Central memory CD8-positive, alpha-beta T cell (primary cell): Measurements from ENCODE around the gene NLRP1.
A peak's percentile ranks its signal among the peaks of the same experiment; 100 is the strongest.

ENCODE experiments used
- ATAC-seq: fragments of 150-1000 bp; cut with Tn5 transposase; replicated peaks from 2 replicates; pipeline ENCODE4 v1.10.0; 2022; ENCODE audit warnings: mild to moderate bottlenecking, moderate FRiP score, moderate number of reproducible peaks; ENCODE audit not compliant: poor library complexity, severe bottlenecking; ENCODE audit errors: extremely low read depth
- DNase-seq, 2 donors: peaks; one replicate each; pipeline ENCODE4 v3.0.0; 2021; ENCODE audit warnings: low spot score in 2 of 2
- H3K27ac Mint-ChIP-seq: one replicate; pipeline ENCODE4 v1.8.0; 2022; ENCODE audit warnings: low read depth, mild to moderate bottlenecking, moderate library complexity, mixed read lengths
- H3K27me3 Mint-ChIP-seq: one replicate; pipeline ENCODE4 v1.8.0; 2022; ENCODE audit warnings: mixed read lengths
- H3K36me3 Mint-ChIP-seq: one replicate; pipeline ENCODE4 v1.8.0; 2022; ENCODE audit warnings: mild to moderate bottlenecking, moderate library complexity, mixed read lengths; ENCODE audit not compliant: insufficient read depth
- H3K4me1 Mint-ChIP-seq: one replicate; pipeline ENCODE4 v1.8.0; 2022; ENCODE audit warnings: mixed read lengths
- H3K4me3 Mint-ChIP-seq: one replicate; pipeline ENCODE4 v1.8.0; 2022; ENCODE audit warnings: mild to moderate bottlenecking, moderate library complexity, mixed read lengths
- H3K9me3 Mint-ChIP-seq: one replicate; pipeline ENCODE4 v1.8.0; 2022; ENCODE audit warnings: mixed read lengths

NLRP1 gene

GRCh38 chr17:5584383-5585286 is at the start of gene NLRP1:
TSS of gene NLRP1 (minus strand) at chr17:5584509. CDS start at chr17:5583957, 552 bp downstream.
- H3K4me3 Mint-ChIP-seq = peak within 1 kb of the TSS; percentile 96
- H3K4me1 Mint-ChIP-seq = peaks cover 56% of the 10 kb centered on the region
- H3K27ac Mint-ChIP-seq = peak within 1 kb of the TSS; percentile 99
- ATAC-seq (peak; percentile 94), DNase-seq (peak; percentile 88 to 94)
- peaks cover 37% of the 10 kb centered on the region for H3K36me3 Mint-ChIP-seq
- H3K27me3 Mint-ChIP-seq = no peaks in the 10 kb centered on the region
- no peaks in the 10 kb centered on the region for H3K9me3 Mint-ChIP-seq

- no peaks in the 10 kb centered on the region for H3K4me1 Mint-ChIP-seq
- H3K36me3 Mint-ChIP-seq = no peaks in the 10 kb centered on the region
- no peak overlapping the region for H3K4me3 Mint-ChIP-seq
- ATAC-seq = no peak
- H3K27ac Mint-ChIP-seq = no peak overlapping the region
- peaks cover 53% of the 10 kb centered on the region for H3K27me3 Mint-ChIP-seq
- H3K9me3 Mint-ChIP-seq = no peaks in the 10 kb centered on the region
- DNase-seq = no peak
Observed at GRCh38 chr17:5631958-5632590, 47.8 kb upstream of the NLRP1 start.

DNA sequence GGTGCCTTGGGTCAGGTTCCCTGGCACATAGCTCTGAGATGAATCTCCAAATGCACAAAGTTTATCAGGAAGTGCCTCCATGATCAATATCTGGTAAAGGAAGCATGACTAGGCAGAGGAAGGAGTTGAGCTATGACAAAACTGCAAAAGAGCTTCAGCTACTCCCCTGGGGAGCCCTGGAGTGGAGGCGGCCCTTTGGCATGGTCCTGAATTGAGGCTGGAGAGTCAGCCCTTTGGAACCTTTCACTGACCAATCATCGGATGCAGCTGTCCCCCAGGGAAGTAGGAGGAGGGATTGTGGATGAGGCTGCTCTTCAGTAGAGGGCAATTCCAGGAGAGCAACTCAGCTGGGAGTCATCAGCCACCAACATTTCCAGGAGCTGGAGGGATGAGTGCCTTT is 46.1 kb upstream of the NLRP1 start:
- DNase-seq = no peak
- peaks cover 51% of the 10 kb centered on the region for H3K27me3 Mint-ChIP-seq

DNA sequence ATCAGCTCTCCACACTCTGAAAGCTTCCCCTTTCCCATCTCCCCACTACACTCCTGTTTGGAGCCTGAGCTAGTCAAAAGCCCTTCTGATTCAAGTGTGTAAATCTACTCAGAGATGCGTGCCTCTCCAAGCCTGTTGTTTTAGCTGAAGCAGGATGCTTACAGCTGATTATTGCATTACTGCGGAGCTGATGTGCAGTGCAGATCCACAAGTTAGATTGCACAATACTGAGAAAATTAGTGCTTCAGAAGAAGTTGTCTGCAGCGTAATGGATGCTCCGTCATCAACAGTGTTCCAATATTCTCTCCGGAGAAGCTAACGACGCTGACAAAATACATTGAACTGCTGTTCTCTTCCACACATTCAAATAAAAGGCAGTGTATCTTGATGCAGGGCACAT is 44.8 kb upstream of the NLRP1 start:
- no peak for ATAC-seq
- no peaks in the 10 kb centered on the region for H3K36me3 Mint-ChIP-seq
- no peak overlapping the region for H3K27ac Mint-ChIP-seq
- no peak for DNase-seq
- H3K27me3 Mint-ChIP-seq = peaks cover 51% of the 10 kb centered on the region
- H3K4me1 Mint-ChIP-seq = no peaks in the 10 kb centered on the region
- no peaks in the 10 kb centered on the region for H3K9me3 Mint-ChIP-seq
- no peak overlapping the region for H3K4me3 Mint-ChIP-seq

More for the DNA sequence above, 46.1 kb upstream of the NLRP1 start:
- no peaks in the 10 kb centered on the region for H3K9me3 Mint-ChIP-seq
- no peak for ATAC-seq
- no peak overlapping the region for H3K4me3 Mint-ChIP-seq
- H3K27ac Mint-ChIP-seq = no peak overlapping the region
- H3K36me3 Mint-ChIP-seq = no peaks in the 10 kb centered on the region
- H3K4me1 Mint-ChIP-seq = no peaks in the 10 kb centered on the region

DNA sequence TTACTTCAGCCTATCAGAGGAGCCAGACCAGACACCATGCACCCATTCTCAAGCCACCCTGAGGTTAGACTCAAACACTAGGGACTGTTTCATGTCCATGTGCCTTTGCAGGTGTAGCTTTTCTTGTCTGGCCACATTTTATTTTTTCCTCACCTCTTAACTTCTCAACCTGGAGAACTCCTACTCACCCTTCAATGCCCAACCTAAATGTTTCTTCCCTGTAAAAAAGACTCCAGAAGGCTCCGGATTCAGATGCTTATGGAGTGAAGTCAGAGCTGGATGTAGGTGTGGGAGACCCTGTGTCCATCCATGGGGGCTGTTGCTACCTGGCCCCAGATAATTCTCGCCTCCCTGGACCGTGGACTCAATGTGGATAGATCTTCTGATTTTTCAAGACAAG is 44.0 kb upstream of the NLRP1 start:
- Mint-ChIP-seq H3K4me3 (no peak overlapping the region), H3K4me1 (no peaks in the 10 kb centered on the region), H3K36me3 (no peaks in the 10 kb centered on the region), H3K27ac (no peak overlapping the region), H3K27me3 (peaks cover 51% of the 10 kb centered on the region), H3K9me3 (no peaks in the 10 kb centered on the region)
- DNase-seq (no peak), ATAC-seq (no peak)

GRCh38 chr17:5624211-5624610 is 39.9 kb upstream of the NLRP1 start:
- ATAC-seq (no peak), DNase-seq (no peak)
- H3K27me3 Mint-ChIP-seq = peaks cover 47% of the 10 kb centered on the region
- H3K4me3 Mint-ChIP-seq = no peak overlapping the region
- no peaks in the 10 kb centered on the region for H3K4me1 Mint-ChIP-seq
- H3K36me3 Mint-ChIP-seq = no peaks in the 10 kb centered on the region
- H3K9me3 Mint-ChIP-seq = no peaks in the 10 kb centered on the region
- no peak overlapping the region for H3K27ac Mint-ChIP-seq

DNA sequence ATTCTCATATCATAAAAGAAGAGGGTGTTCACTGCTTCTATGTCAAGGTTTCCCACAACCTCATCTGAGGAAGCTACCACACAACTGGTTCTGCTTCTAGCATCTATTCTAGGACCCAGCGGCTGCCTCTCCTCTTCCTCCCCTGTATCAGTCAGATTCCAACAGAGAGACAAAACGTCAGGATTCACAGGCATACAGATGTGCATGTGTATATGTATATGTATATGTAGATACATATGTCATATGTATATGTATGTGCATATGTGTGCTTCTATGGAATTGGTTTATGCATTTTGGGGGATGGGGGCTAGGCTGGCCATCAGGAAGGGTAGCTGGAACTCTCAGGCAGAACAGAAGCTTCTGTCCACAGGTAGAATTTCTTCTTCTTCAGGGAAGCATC is 37.4 kb upstream of the NLRP1 start:
- ATAC-seq = no peak
- H3K27ac Mint-ChIP-seq = no peak overlapping the region
- DNase-seq = no peak
- no peaks in the 10 kb centered on the region for H3K4me1 Mint-ChIP-seq
- peaks cover 42% of the 10 kb centered on the region for H3K27me3 Mint-ChIP-seq
- H3K4me3 Mint-ChIP-seq = no peak overlapping the region
- H3K36me3 Mint-ChIP-seq = no peaks in the 10 kb centered on the region
- H3K9me3 Mint-ChIP-seq = no peaks in the 10 kb centered on the region

GRCh38 chr17:5621026-5621425 is 36.7 kb upstream of the NLRP1 start:
- Mint-ChIP-seq H3K27ac (no peak overlapping the region), H3K36me3 (no peaks in the 10 kb centered on the region), H3K4me3 (no peak overlapping the region), H3K27me3 (peaks cover 42% of the 10 kb centered on the region), H3K9me3 (no peaks in the 10 kb centered on the region), H3K4me1 (no peaks in the 10 kb centered on the region)
- ATAC-seq (no peak), DNase-seq (no peak)

GRCh38 chr17:5619088-5619740 is 34.9 kb upstream of the NLRP1 start:
- H3K4me3 Mint-ChIP-seq = no peak overlapping the region
- ATAC-seq (no peak), DNase-seq (no peak)
- no peaks in the 10 kb centered on the region for H3K36me3 Mint-ChIP-seq
- H3K4me1 Mint-ChIP-seq = no peaks in the 10 kb centered on the region
- H3K27me3 Mint-ChIP-seq = peaks cover 47% of the 10 kb centered on the region
- H3K27ac Mint-ChIP-seq = no peak overlapping the region
- no peaks in the 10 kb centered on the region for H3K9me3 Mint-ChIP-seq

DNA sequence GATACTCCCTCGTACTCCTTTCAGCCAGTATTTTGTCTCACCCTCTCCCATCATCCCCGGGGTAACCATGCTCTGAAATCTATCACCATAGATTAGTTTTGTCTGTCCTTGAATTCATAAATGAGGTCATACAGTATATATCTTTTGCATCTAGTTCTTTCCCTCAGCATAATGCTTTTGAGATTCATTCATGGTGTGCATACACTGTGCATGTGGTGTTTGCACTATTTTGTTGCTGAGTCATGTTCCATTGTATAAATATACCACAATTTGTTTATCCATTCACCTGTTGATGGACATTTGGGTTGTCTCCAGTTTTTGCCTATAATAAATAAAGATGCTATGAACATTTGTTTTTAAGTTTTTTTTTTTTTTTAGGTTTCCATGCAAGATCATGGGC is 34.2 kb upstream of the NLRP1 start:
- Mint-ChIP-seq H3K4me1 (no peaks in the 10 kb centered on the region), H3K27me3 (peaks cover 47% of the 10 kb centered on the region), H3K36me3 (no peaks in the 10 kb centered on the region), H3K4me3 (no peak overlapping the region), H3K9me3 (no peaks in the 10 kb centered on the region), H3K27ac (no peak overlapping the region)
- no peak for ATAC-seq
- DNase-seq = no peak

DNA sequence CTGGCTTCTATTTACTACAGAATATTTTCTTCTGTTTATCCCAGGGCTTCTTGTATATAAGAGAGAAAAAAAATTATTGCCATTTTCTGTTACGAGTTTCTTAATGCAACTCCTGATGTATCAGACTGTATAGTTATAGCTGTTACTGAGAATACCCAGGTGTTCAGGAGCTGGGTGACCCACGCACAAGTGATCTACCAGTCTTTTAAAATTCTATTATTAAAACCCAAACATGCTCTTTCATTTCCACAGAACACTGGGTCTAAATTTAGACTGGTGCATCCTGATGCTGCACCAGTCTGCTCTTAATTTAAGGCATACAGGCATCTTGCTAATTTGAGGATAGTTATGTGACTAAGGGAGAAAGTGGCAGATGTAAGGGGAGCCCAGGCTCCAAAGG is 31.2 kb upstream of the NLRP1 start:
- Mint-ChIP-seq H3K9me3 (no peaks in the 10 kb centered on the region), H3K4me3 (no peak overlapping the region), H3K27me3 (peaks cover 38% of the 10 kb centered on the region), H3K36me3 (no peaks in the 10 kb centered on the region), H3K4me1 (no peaks in the 10 kb centered on the region), H3K27ac (no peak overlapping the region)
- DNase-seq (no peak), ATAC-seq (no peak)

GRCh38 chr17:5610956-5611355 is 26.6 kb upstream of the NLRP1 start:
- Mint-ChIP-seq H3K27ac (no peak overlapping the region), H3K9me3 (no peaks in the 10 kb centered on the region), H3K4me1 (no peaks in the 10 kb centered on the region), H3K36me3 (no peaks in the 10 kb centered on the region), H3K27me3 (peaks cover 42% of the 10 kb centered on the region), H3K4me3 (no peak overlapping the region)
- ATAC-seq (no peak), DNase-seq (no peak)
